ENCODE data around the gene SLC8B1.

Gene SLC8B1

GRCh38 chr12:113316155-113316554, 18.8 kb downstream of the SLC8B1 start:
- CTCF ChIA-PET = interaction anchor here (0.6 to 1.5 kb wide), 3 partner anchors 108 to 164 kb away, joined by 3 to 6 read pairs (median 3); no protein-coding TSS in a partner anchor
- TF ChIP-seq KLF17 (tag by site-specific recombination; IDR thresholded peaks at IDR 0.05) (no peak), IKZF3 (tag by site-specific recombination; IDR thresholded peaks at IDR 0.05) (no peak), ZNF513 (tag by site-specific recombination; IDR thresholded peaks at IDR 0.05) (no peak), ZNF175 (tag by site-specific recombination; IDR thresholded peaks at IDR 0.05) (no peak), CTCF (tag by site-specific recombination; IDR thresholded peaks at IDR 0.05) (0 out of 2 replicates have a peak, but pooled peaks have one; percentile 13), ZNF488 (tag by site-specific recombination; IDR thresholded peaks at IDR 0.05) (no peak), ZNF146 (tag by site-specific recombination; IDR thresholded peaks at IDR 0.05) (no peak)
- Histone ChIP-seq H3K4me3 (ENCODE audit: low read depth, low read length) (no peak overlapping the region), H3K9me3 (ENCODE audit: control insufficient read depth, insufficient read depth, low read depth, low read length) (no peaks in the 10 kb centered on the region), H3K36me3 (ENCODE audit: control insufficient read depth in 2 of 2, insufficient read depth in 1 of 2, low read length in 2 of 2) (peaks cover 0 to 27% of the 10 kb centered on the region in 2 experiments; a peak in 1 of 3 replicates), H3K27ac (ENCODE audit: extremely low read depth, low read depth, low read length) (no peak overlapping the region), H3K4me1 (ENCODE audit: control insufficient read depth, insufficient read depth, low read length) (no peaks in the 10 kb centered on the region)
- POLR2A ChIA-PET = interaction anchor here (0.5 kb wide), 1 partner anchor 126 kb away, joined by 3 read pairs; no protein-coding TSS in a partner anchor

- Histone ChIP-seq H3K27ac (ENCODE audit: extremely low read depth, low read depth, low read length) (no peak overlapping the region), H3K36me3 (ENCODE audit: control insufficient read depth in 2 of 2, insufficient read depth in 1 of 2, low read length in 2 of 2) (peaks cover 0 to 24% of the 10 kb centered on the region in 2 experiments; a peak in 1 of 3 replicates), H3K4me1 (ENCODE audit: control insufficient read depth, insufficient read depth, low read length) (no peaks in the 10 kb centered on the region), H3K4me3 (ENCODE audit: low read depth, low read length) (no peak overlapping the region), H3K9me3 (ENCODE audit: control insufficient read depth, insufficient read depth, low read depth, low read length) (no peaks in the 10 kb centered on the region)
- TF ChIP-seq TRIM28 (IDR thresholded peaks at IDR 0.05; ENCODE audit: borderline replicate concordance, low read length) (no peak), ZBTB11 (tag by site-specific recombination; conservative IDR thresholded peaks at IDR 0.05; ENCODE audit: low read depth) (no peak), ZNF488 (tag by site-specific recombination; IDR thresholded peaks at IDR 0.05) (no peak), ZNF449 (tag by site-specific recombination; IDR thresholded peaks at IDR 0.05) (no peak), SP3 (tag by site-specific recombination; IDR thresholded peaks at IDR 0.05) (no peak), ZNF140 (tag by site-specific recombination; IDR thresholded peaks at IDR 0.05) (no peak), ZFP3 (tag by site-specific recombination; IDR thresholded peaks at IDR 0.05; ENCODE audit: low read depth) (no peak), ZNF776 (tag by site-specific recombination; IDR thresholded peaks at IDR 0.05; ENCODE audit: borderline replicate concordance) (no peak)
- ChIA-PET CTCF (interaction anchor here (0.6 to 1.2 kb wide), 2 partner anchors 110 to 164 kb away, joined by 3 to 5 read pairs; no protein-coding TSS in a partner anchor), POLR2A (interaction anchor here (0.5 kb wide), 1 partner anchor 126 kb away, joined by 3 read pairs; no protein-coding TSS in a partner anchor)
Observed at GRCh38 chr12:113315358-113315757, 19.6 kb downstream of the SLC8B1 start.

Measured in HEK293 (cell line).